GM18951 (cell line): ENCODE data around the gene UPF1.

Source experiments
- POLR2A ChIP-seq: IDR thresholded peaks from 4 replicates; pipeline ENCODE4 v1.6.1; 2011; ENCODE audit warnings: mild to moderate bottlenecking; ENCODE audit not compliant: insufficient read length, insufficient read depth; ENCODE audit errors: extremely low read depth
- in situ Hi-C: fragments of 300-500 bp; cut with MboI; formaldehyde crosslinking; loops from one replicate; pipeline ENCODE4 v1.12.0; 2022; ENCODE audit warnings: low sequenced_read_pairs, mixed read lengths, inconsistent platforms; ENCODE audit not compliant: unreplicated experiment

UPF1 gene

DNA sequence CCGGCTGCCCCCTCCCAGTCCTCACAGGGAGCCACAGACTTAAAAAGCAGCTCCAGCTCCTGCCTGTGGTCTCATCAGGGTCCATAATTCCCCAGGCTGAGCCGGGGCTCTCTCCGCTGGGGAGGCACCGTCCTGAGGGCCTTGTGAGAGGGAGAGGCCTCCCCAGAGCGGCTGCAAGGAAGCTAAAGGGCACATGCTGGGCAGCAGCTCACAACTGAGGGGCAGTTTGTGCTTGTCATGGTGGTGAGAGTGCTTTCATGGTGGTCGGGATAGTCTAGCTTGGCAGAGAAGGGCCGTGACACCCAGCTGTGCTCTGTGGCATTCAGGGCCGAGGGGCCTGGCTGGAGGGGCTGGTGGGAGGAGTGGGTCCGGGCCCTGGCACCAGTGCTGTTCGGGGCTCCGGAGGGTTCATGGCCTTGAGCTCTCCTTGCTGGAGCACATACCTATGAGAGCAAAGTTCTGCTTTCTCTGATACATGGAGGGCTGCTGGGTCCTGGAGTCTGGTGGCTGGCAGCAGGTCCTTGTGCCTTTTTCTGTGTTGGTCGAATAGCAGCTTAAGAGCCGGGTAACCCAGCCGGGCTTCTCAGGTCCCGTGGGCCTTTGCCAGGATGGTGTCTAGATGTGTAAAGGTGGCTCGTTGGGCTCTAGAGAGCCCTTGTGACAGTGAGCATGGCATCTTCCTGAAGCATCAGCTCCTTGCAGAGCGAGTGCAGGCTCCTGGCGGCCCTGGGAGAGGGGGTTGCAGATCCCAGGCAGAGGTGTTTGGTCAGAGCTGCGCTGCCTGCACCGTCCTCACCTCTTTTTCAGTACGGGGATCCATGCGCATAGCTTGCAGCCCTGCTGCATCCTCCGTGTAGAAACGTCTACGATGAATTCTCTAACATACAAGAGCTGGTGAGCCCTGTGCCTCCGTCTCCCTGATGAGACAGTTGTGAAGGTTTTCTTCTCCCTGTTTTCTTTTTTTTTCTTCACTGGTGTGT lies 8.8 kb downstream of the UPF1 start:
- in situ Hi-C loops: no loop called here
- no peak for TF ChIP-seq POLR2A

DNA sequence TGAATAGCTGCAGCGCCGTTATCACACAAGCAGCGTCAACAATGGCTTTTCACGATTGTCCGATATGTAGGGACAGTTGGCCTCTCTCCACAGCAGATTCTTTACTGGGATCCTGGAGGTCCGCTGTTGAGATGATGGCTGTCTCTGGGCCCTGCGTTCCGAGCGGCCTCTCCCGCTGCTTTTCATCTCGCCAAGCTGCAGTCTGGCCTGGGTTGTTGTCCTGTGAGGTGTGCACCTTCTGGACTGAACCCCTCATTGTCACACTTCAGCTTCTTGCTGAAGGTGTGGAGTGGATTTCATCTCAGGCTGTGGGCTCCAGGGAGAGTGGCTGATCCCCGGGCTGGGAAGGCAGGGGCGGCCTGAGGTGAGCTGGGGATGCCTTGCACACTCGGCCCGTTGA lies 9.6 kb downstream of the UPF1 start:
- TF ChIP-seq POLR2A: no peak
- in situ Hi-C loops: no loop called here

DNA sequence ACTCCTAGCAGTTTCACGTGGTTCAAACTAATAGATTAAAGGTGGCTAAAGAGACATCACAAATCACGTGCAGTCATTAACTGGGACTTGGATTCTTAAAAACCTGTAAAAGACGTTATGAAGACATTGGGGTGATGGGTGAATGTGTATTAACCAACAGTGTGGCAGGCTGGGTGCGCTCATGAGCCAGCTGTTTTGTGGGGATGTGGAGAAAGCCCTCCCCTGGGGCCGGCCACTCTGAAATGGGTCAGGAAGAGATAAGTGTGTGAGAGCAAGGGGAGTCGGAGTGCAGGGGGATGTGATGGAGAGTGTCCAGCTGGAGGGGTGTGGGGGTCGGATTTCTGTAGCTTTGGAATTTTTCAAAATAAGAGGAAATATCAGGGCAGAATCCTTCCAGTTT lies 10.4 kb downstream of the UPF1 start:
- in situ Hi-C loops: no loop called here
- TF ChIP-seq POLR2A: no peak

DNA sequence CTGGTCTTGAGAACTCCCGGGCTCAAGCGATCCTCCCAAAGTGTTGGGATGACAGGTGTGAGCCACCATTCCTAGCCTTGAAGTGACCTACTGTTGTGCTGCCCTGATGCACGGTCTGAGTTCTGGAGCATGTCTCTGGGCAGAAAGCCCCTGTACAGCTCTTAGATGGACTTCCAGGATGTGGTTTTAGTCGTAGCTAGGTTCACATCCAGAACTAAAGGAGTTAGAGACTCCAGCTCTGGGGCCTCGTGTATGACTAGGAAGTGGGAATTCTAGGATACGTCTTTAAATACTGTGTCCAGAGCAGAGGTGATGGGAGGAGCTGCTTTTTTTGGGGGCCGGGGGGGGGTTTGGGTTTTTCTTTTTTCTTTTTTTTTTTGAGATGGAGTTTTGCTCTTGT lies 12.2 kb downstream of the UPF1 start:
- in situ Hi-C loops: no loop called here
- no peak for TF ChIP-seq POLR2A

DNA sequence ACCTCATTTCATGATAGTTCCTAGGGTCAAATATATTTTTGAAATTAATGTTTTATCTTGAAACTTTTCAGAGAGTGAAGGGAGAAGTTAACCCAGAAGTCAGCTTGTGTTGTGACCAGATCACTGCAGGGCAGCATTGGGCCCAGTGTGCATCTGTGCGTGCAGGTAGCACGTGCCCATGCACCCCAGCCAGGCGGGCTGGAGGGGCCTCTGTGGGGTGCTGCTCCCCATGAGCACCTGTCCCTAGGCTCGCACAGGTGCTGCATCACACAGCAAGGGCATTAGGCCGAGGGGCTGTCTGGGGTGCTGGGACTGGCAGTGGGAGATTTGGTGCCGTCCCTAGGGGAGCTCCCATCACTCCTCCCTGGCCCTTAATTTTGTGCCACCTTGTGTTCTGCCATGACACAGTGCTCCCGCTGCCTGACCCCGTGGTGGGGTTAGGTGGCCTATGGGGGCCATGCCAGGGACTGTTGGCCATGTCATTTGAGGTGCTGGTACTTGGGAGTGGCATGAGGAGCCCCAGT lies 13.1 kb downstream of the UPF1 start:
- TF ChIP-seq POLR2A: no peak
- in situ Hi-C loops: no loop called here

DNA sequence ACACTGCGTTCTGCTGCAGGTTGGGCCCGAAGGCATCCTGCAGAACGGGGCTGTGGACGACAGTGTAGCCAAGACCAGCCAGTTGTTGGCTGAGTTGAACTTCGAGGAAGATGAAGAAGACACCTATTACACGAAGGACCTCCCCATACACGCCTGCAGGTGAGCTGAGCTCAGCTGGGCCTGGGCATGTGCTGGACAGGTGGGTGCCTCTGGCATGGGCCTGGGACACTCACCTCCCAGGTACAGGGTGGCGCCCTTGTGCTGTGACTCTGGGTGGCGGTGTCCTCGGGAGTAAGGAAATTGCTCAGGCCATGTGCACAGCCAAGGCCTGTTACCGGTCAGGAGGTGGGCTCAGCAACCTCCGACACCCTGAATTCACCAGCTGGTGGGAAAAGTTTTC lies 14.2 kb downstream of the UPF1 start:
- TF ChIP-seq POLR2A: no peak
- in situ Hi-C loops: no loop called here

DNA sequence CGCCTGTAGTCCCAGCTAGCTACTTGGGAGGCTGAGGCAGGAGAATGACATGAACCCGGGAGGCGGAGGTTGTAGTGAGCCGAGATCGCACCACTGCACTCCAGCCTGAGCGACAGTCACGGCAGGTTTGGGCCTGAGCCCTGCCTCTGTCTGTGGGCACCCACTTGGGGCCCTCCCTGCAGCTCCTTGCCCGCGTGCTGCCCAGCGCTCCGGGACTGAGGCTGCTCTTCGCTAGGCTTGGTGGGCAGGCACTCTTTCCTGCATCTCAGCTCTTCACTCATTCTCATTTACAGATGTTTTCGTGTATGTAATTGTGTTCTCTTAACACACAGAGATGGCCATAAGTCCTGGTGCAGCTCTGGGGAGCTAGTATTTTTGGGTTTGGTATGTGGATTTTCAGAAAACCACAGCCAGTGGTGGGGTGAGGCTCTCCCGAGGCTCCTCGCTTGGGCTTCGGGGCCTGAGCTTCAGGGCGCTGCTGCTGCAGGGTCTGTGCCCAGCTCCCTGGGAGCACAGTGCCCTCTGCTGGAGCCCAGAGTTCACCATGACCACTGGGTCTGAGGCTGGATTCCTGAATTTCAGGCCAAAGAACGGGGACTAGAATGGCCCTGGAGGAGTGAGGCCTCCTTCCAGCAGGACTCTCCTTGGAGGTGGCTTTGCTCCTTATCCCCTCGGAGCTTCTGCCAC lies 15.2 kb downstream of the UPF1 start:
- TF ChIP-seq POLR2A: no peak
- in situ Hi-C loops: no loop called here

DNA sequence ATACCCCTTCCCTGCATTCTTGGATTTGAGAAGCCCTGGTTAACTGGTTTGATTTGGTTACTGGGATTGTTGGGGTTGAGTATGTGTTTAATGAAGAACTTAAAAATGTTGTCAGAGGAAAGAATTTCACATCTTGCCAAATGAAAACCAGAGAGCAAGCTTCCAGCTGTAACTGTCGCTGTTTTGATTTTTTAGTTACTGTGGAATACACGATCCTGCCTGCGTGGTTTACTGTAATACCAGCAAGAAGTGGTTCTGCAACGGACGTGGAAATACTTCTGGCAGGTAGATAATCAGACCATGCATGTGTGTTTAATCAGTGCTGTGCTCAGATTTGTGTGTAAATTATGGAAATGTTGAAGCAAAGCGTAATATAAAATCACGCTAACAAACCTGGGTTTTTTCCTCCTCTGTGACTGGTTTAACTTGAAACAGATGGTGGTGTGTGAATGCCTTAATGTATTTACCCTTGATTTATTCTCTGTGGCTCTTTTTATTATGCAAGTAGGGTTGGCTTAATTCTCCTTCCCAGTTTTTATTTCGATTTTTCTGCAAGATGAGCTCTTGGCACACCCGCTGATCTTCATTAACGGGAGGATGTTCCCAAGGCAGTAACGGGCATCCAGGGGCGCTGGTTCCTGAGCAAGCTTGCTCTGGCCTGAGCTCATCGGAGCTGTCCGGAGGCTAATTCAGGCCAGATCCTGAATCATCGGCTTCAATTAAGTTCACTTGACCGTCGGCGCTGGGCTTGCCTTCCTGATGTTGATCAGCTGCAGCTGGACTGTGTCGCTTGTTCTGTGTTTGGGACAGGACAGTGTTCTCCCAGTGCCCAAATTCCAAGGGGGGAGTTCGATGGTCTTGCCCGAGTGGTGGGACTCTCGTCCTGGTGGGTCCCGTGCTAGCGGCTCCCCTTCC lies 16.0 kb downstream of the UPF1 start:
- TF ChIP-seq POLR2A: no peak
- in situ Hi-C loops: no loop called here

DNA sequence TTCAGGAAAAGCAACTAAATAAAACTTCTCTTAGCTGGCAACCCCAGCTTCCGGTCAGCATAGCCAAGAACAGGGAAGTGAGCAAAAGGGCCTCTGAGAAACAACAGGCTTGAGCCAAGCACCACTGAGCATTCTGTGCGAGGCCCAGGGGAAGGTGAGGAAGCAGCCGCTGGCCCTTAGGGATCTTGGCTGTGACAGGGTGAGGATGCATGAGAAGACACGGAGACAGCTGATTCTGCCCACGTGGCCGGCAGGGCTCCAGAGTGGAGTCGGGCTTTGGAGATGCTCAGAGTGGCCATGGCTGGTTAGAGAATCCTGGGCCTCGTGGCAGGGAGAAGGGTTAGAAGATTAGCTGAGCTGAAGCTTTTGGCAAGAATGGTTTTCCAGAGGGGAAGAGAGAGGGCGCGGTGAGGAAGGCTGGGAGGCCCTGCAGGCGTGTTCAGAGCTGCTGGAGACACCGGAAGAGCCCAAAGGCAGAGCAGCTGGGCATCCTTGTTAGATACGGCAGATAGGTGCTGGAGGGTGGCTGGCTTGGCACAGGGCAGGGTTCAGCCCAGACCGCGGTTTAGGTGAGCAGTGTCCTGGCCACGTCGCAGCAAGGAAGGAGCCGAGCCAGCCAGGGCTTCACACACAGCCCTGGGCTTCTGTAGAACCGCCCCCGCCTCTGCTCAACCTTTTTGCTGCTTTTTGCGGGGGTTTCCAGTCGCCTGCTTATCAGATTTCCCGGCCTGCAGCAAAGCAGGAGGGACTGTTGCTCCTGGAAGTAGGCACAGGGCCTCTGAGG lies 17.3 kb downstream of the UPF1 start:
- in situ Hi-C loops: no loop called here
- TF ChIP-seq POLR2A: no peak

DNA sequence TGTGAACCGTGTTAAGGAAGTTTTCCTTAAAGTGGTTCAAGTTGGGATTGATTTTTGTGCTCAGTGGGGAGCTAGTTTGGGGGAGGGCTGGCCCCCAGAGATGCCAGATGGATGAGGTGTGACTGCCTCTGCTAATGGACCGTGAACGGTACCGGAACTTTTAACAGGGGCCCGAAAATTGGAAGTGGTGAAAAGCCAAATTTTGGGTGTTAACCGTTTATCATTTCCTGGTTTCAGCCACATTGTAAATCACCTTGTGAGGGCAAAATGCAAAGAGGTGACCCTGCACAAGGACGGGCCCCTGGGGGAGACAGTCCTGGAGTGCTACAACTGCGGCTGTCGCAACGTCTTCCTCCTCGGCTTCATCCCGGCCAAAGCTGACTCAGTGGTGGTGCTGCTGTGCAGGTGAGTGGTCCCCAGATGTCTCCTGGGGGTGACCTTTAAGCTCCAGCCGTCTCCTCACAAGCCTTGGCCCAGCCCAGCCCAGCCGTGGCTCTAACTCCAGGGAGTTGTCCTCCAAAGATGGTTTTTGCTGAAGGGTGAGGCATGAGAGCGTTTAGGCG lies 18.2 kb downstream of the UPF1 start:
- in situ Hi-C loops: no loop called here
- no peak for TF ChIP-seq POLR2A

DNA sequence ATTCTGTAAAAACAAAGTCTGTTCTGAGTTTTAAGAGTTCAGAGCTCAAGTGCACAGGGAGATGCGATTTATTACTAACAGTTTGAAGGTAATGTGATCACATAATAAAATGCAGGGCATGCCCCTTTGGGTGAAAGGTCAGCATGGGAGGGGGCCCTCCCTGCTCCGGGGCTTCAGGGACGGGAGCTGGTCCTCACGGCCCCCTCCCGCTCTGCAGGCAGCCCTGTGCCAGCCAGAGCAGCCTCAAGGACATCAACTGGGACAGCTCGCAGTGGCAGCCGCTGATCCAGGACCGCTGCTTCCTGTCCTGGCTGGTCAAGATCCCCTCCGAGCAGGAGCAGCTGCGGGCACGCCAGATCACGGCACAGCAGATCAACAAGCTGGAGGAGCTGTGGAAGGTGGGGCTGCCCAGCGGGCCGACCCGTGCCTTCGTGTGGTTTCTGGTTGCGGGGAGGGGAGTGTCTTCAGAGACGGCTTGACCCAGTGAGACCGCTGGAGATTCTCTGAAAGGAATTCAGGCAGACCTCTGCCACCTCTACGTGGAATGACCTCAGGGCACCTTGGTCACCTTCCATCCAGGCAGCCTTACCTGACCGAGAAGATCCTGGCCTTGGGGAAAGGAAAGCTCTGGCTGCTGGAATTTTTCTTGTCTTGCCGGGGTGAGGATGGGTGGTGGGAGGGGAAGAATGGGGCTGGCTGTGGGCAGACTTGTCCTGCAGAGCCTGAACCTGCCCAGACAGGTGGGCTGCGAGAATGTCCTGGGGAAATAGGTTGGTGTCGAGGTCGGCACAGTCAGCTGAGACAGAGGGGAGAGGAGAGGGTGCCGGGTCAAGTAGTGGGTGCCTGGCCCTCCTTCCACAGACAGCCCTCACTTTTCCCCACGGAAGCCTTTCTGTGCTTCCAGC lies 19.0 kb downstream of the UPF1 start:
- in situ Hi-C loops: no loop called here

More for the DNA sequence above, 19.0 kb downstream of the UPF1 start:
- no peak for TF ChIP-seq POLR2A
